ENCODE measurements around the gene PDAP1. TPM values are rescaled to one million over a fixed set of nuclear protein-coding genes. Genes with fewer than 3 reads are reported as not detected.

Gene PDAP1
- total and polyA plus RNA-seq, 2 of the 8 experiments (the other 6 are each of a cell fraction or from before 2014, with no cell fraction given): 26.6 to 169 TPM

GRCh38 chr7:99366646-99367045 lies 41.8 kb downstream of the PDAP1 start:
- H2AFZ ChIP-seq (ENCODE audit: low read length): no peak overlapping the region
- H3K79me2 ChIP-seq (ENCODE audit: control insufficient read depth in 1 of 2, insufficient read depth in 2 of 2, low read length in 2 of 2): no peaks in the 10 kb centered on the region
- no peak overlapping the region for H3K18ac ChIP-seq (ENCODE audit: extremely low read depth, low read length)
- H3K4ac ChIP-seq (replicated peaks; ENCODE audit: insufficient read length, low read depth, low read length): no peak overlapping the region
- H4K20me1 ChIP-seq (replicated peaks in 1 of 2; ENCODE audit: control insufficient read depth in 1 of 2, insufficient read depth in 2 of 2, low read length in 2 of 2): peaks cover 0 to 2% of the 10 kb centered on the region in 2 experiments
- H3K23ac ChIP-seq (ENCODE audit: insufficient read length): no peak overlapping the region
- H2BK15ac ChIP-seq (ENCODE audit: low read length): no peak overlapping the region
- H4K91ac ChIP-seq (replicated peaks; ENCODE audit: insufficient read length, low read length): no peak overlapping the region
- no peak overlapping the region for H2BK20ac ChIP-seq (ENCODE audit: low read length)
- H2BK5ac ChIP-seq (ENCODE audit: low read depth, low read length): no peak overlapping the region
- no peak overlapping the region for H2AK5ac ChIP-seq (ENCODE audit: low read depth, low read length)
- H2BK120ac ChIP-seq (replicated peaks; ENCODE audit: low read depth, low read length): no peak overlapping the region
- H2BK12ac ChIP-seq (ENCODE audit: low read depth, low read length): no peak overlapping the region
- H3K56ac ChIP-seq (replicated peaks; ENCODE audit: insufficient read length, low read depth, low read length): no peak overlapping the region
- no peak overlapping the region for H3K14ac ChIP-seq (ENCODE audit: insufficient read length)
- no peak overlapping the region for H3K9ac ChIP-seq (replicated peaks in 1 of 4; ENCODE audit: extremely low read depth in 1 of 4, low read depth in 3 of 4, low read length in 3 of 4)
- no peak overlapping the region for H4K5ac ChIP-seq (ENCODE audit: insufficient read length, low read depth, low read length)
- H3K27me3 ChIP-seq (replicated peaks in 1 of 4; ENCODE audit: control insufficient read depth in 3 of 4, extremely low read depth in 1 of 4, insufficient read depth in 3 of 4, low read length in 3 of 4): no peaks in the 10 kb centered on the region
- H3K4me3 ChIP-seq (ENCODE audit: extremely low read depth in 1 of 4, insufficient read depth in 2 of 4, low read depth in 3 of 4, low read length in 4 of 4): no peak overlapping the region
- no peak overlapping the region for H3K27ac ChIP-seq (ENCODE audit: low read depth, low read length)
- H3K9me3 ChIP-seq (ENCODE audit: insufficient read depth in 2 of 2, low read depth in 1 of 2, low read length in 1 of 2): no peaks in the 10 kb centered on the region
- FAIRE-seq (no peak), DNase-seq (ENCODE audit: low read depth in 1 of 2, low spot score in 2 of 2) (no peak)
- H3K23me2 ChIP-seq (ENCODE audit: low read depth, low read length): no peaks in the 10 kb centered on the region
- ChIA-PET POLR2A (ENCODE audit: partially characterized antibody) (interaction anchor here (0.8 to 4.1 kb wide), 2 partner anchors 13 to 41 kb away, joined by 4 to 18 read pairs; partner anchors contain the start of genes BUD31 and PDAP1), CTCF (ENCODE audit: partially characterized antibody) (interaction anchor here (0.9 to 5.7 kb wide), 4 partner anchors 14 to 25 kb away, joined by 4 to 40 read pairs (median 4); no protein-coding TSS in a partner anchor)
- WGBS, 2 experiments (ENCODE audit: extremely low coverage in 1 of 2, insufficient coverage in 1 of 2, insufficient read length in 1 of 2, insufficient replicate concordance in 2 of 2, low coverage in 1 of 2, low lambda C conversion rate in 2 of 2, missing lambda C conversion rate in 1 of 2): 81% methylated on average over 11 of the region's 11 CpGs; no CpG with 5 or more reads in 1 of the 2 experiments
- H3K36me3 ChIP-seq (ENCODE audit: control insufficient read depth in 2 of 4, insufficient read depth in 4 of 4, low read length in 3 of 4): peaks cover 2 to 20% (median 7%) of the 10 kb centered on the region in 4 experiments; a peak in 6 of 8 replicates
- TF ChIP-seq SP1 (IDR thresholded peaks at IDR 0.05; ENCODE audit: low read depth, low read length) (no peak), CHD1 (IDR thresholded peaks at IDR 0.05; ENCODE audit: low read depth, low read length) (no peak), EGR1 (IDR thresholded peaks at IDR 0.05; ENCODE audit: borderline replicate concordance, low read depth, low read length) (no peak), SP2 (IDR thresholded peaks at IDR 0.05; ENCODE audit: low read length) (no peak), ZNF274 (IDR thresholded peaks at IDR 0.05; ENCODE audit: borderline replicate concordance, extremely low read depth, low read length) (no peak), SP4 (IDR thresholded peaks at IDR 0.05; ENCODE audit: low read length) (no peak), MAFK (IDR thresholded peaks at IDR 0.05; ENCODE audit: low read depth, low read length) (no peak), CBX5 (IDR thresholded peaks at IDR 0.05; ENCODE audit: low read depth, low read length) (no peak), ASH2L (IDR thresholded peaks at IDR 0.05; ENCODE audit: low read length) (no peak)
- no peaks in the 10 kb centered on the region for H3K79me1 ChIP-seq (ENCODE audit: low read depth, low read length)
- H3K4me1 ChIP-seq (replicated peaks in 1 of 4; ENCODE audit: control insufficient read depth in 3 of 4, insufficient read depth in 4 of 4, low read length in 3 of 4): peaks cover 0 to 9% (median 4%) of the 10 kb centered on the region in 4 experiments; a peak in 5 of 7 replicates
- H3K4me2 ChIP-seq (ENCODE audit: insufficient read depth in 1 of 2, low read depth in 2 of 2, low read length in 2 of 2): 0 out of 4 replicates have a peak overlapping the region, but pooled peaks of 1 of the 2 experiments have one; percentile 11
- no peak overlapping the region for H4K8ac ChIP-seq (ENCODE audit: extremely low read depth, insufficient read depth, low read length)
